GM10266 (cell line): ENCODE measurements around the gene ARIH1.

ENCODE experiments used
- DNase-seq: peaks from one replicate; pipeline ENCODE4 v3.0.0; 2012; ENCODE audit errors: extremely low spot score
- CTCF ChIP-seq: IDR thresholded peaks from 2 replicates; pipeline ENCODE4 v1.5.1; 2012; ENCODE audit warnings: mild to moderate bottlenecking, low read depth; ENCODE audit not compliant: control insufficient read depth, insufficient read depth; ENCODE audit errors: missing control alignments

ARIH1 gene

GRCh38 chr15:72538931-72539330 lies 64.8 kb downstream of the ARIH1 start:
- TF ChIP-seq CTCF = no peak

DNA sequence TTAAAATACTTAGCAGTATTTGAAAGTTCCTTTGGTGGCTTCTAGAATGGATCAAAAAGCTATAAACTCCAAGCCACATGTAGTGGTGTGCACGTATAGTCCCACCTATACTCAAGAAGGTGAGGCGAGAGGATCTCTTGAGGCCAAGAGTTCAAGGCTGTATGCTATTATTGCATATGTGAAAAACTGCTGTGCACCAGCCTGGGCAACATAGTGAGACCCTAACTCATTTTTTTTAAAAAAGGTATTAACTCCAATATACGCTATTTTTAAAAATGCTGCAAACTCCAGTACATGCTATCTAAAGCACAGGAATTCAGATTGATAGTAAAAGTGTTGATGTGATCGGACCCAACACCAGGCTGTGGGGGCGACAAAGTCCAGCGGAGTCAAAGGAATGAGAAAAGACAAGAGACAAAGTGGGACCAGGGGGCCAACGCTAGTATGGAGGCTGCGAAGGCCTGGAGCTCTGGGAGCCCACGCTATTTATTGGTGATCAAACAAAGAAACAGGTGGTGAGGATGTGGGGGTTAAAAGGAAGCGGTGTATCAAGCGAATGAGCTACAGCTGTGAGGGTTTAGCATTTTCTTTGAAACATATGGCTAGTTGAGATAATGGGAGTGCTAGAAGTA lies 66.6 kb downstream of the ARIH1 start:
- TF ChIP-seq CTCF = no peak
- no peak for DNase-seq

More at GRCh38 chr15:72538931-72539330, 64.8 kb downstream of the ARIH1 start:
- DNase-seq = no peak

GRCh38 chr15:72541674-72542073 lies 67.5 kb downstream of the ARIH1 start:
- no peak for DNase-seq
- TF ChIP-seq CTCF = no peak

DNA sequence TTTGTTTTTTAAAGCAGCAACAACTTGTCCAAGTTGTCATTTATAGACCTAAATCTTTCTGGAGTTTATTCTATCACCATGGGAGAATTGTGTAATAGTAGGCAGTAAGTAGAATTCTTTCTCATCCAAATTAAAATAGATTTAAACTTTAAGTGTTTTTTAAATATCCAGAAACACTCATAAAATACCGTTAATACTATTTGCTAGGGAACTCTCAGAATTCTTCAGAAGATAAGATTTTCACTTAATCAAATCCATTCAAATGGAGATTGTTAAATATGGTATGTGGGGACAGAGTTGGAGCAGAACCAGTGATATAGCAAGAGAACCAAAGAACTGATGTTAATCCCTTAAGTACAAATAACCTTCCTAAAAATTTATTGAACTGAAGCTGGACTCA lies 71.0 kb downstream of the ARIH1 start:
- DNase-seq = no peak
- no peak for TF ChIP-seq CTCF

- DNase-seq = no peak
- TF ChIP-seq CTCF = no peak
Observed at GRCh38 chr15:72554471-72555425, 80.6 kb downstream of the ARIH1 start.

- DNase-seq = no peak
- TF ChIP-seq CTCF = no peak
Observed at GRCh38 chr15:72559781-72560180, 85.7 kb downstream of the ARIH1 start.

- DNase-seq = no peak
- no peak for TF ChIP-seq CTCF
Observed at GRCh38 chr15:72560458-72560857, 86.3 kb downstream of the ARIH1 start.
